Heart right ventricle (tissue), 16 donors: ENCODE data around the gene CXCL1. TPM values are rescaled to one million over a fixed set of nuclear protein-coding genes. Genes with fewer than 3 reads are reported as not detected.

Source experiments
- ATAC-seq, 8 donors: fragments of 200-7000 bp; cut with Tn5 transposase; one replicate each; pipeline ENCODE4 v1.9.1; 2020; ENCODE audit warnings: mild to moderate bottlenecking in 8 of 8, moderate library complexity in 8 of 8, moderate number of reproducible peaks in 1 of 8
- DNase-seq, 2 donors: peaks; one replicate each; pipeline ENCODE4 v3.0.0-alpha.2; 2020
- H3K27ac ChIP-seq, 10 donors: fragments of 200-600 bp; sonication (generic) in 2 of 10; one replicate each; pipeline versions ENCODE4 v1.5.0 to v1.8.0; 2020 to 2022; ENCODE audit warnings: mild to moderate bottlenecking in 3 of 10
- H3K27me3 ChIP-seq, 7 donors: fragments of 200-600 bp; one replicate each; pipeline ENCODE4 v1.8.0; 2021 to 2022; ENCODE audit warnings: mild to moderate bottlenecking in 2 of 7
- H3K36me3 ChIP-seq, 9 donors: fragments of 200-600 bp; sonication (generic) in 1 of 9; one replicate each; pipeline versions ENCODE4 v1.5.0 to v1.8.0; 2020 to 2022; ENCODE audit warnings: mild to moderate bottlenecking in 2 of 9
- H3K4me1 ChIP-seq, 9 donors: fragments of 200-600 bp; sonication (generic) in 1 of 9; one replicate each; pipeline versions ENCODE4 v1.5.0 to v1.8.0; 2020 to 2022; ENCODE audit warnings: mild to moderate bottlenecking in 4 of 9
- H3K4me3 ChIP-seq, 10 donors: fragments of 200-600 bp; sonication (generic) in 2 of 10; one replicate each; pipeline versions ENCODE4 v1.5.0 to v1.8.0; 2020 to 2022; ENCODE audit warnings: mild to moderate bottlenecking in 7 of 10, moderate library complexity in 2 of 10
- H3K9me3 ChIP-seq, 11 donors: fragments of 200-600 bp in 10 of 11; sonication (generic) in 2 of 11; one replicate each; pipeline versions ENCODE4 v1.5.0 to v1.8.0; 2013 to 2022; ENCODE audit warnings: mild to moderate bottlenecking in 2 of 11, control low read depth in 1 of 11, moderate library complexity in 1 of 11
- CTCF ChIP-seq, 9 donors: fragments of 200-600 bp; sonication (generic) in 2 of 9; IDR thresholded peaks; one replicate each; pipeline versions ENCODE4 v1.5.0 to v1.8.0; 2021 to 2022; ENCODE audit warnings: antibody characterized with exemption in 9 of 9, mild to moderate bottlenecking in 5 of 9, moderate library complexity in 1 of 9
- WGBS, 2 donors: extraction: QIAGEN DNeasy Blood & Tissue Kit; methylation state at CpG; one replicate each; pipeline ENCODE4 v1.1.7; 2013; ENCODE audit warnings: inconsistent platforms in 1 of 2; 5-methylcytosine and 5-hydroxymethylcytosine counted together
- intact Hi-C, 10 donors: fragments of 100-400 bp; cut with DNase I; formaldehyde crosslinking; loops; one replicate each; pipeline versions ENCODE4 v1.11.1 to v1.14.2; 2022
- polyA plus RNA-seq, 2 donors: library from polyadenylated mRNA; stranded (reverse); fragments of 200-250 nt; gene quantifications; one replicate each; pipeline ENCODE4 v1.2.3, GENCODE V29; 2013
- total RNA-seq, 10 donors: library from RNA; stranded (reverse); fragmentation: NEBNext Ultra II Directional in 3 of 10; extraction: Animal tissue kit (Norgen Biotek cat#: 25700) in 3 of 10; gene quantifications; one replicate each; pipeline versions ENCODE4 v1.2.1 to v1.2.4, GENCODE V29; 2021 to 2023
- donor health status: Arrhythmogenic right ventricular cardiomyopathy.
- donor health status: ischemic (EF 13 %, LVEDD 7.1; RV severe dilation, severe dysfunction).
- donor health status: healthy with polysubstance abuse.
- donor health status: DM: no; HTN: yes; CAD: no.
- donor health status: DM: no; HTN: no; CAD: no.
- donor health status: ischemic (EF 25% LVEDD 6.9; RV normal size, moderate dysfunction).
- donor health status: ischemic (EF 25% LVEDD 5.7; RV mildly dilated, moderate dysfunction).
- donor health status: healthy.
- donor health status: DM: yes; HTN: yes; CAD: no.
- donor health status: Ischemic cardiomyopathy.
- donor health status: ischemic (EF 35%, LVEDD 5.7; RV mildly dilated, moderate dysfunction).
- donor health status: nonischemic (EF 11% LVEDD 7.7; RV severe dilation, severe dysfunction).
- donor health status: DM: yes; HTN: yes; CAD: no.
- donor health status: PGD.
- donor health status: ischemic (EF 29% LVEDD 5.4; RV normal size, mild dysfunction).
- donor health status: nonischemic (EF 23%, LVEDD 6.1; RV moderate dilation, normal function).

CXCL1 gene
- total and polyA plus RNA-seq, 12 donors = 0.30 to 15.0 (median 1.5) TPM

GRCh38 chr4:73891326-73891725 is 22.1 kb downstream of the CXCL1 start:
- 56 to 63% methylated on average over 4 of the region's 4 CpGs for WGBS, 2 donors
- Histone ChIP-seq H3K36me3 (no peaks in the 10 kb centered on the region), H3K9me3 (no peaks in the 10 kb centered on the region), H3K4me1 (peaks cover 0 to 11% (median 0%) of the 10 kb centered on the region in 9 donors), H3K27me3 (no peaks in the 10 kb centered on the region), H3K4me3 (no peak overlapping the region), H3K27ac (peak overlapping the region in 1 of 10 donors; percentile 32)
- no peak for ATAC-seq
- intact Hi-C loops = no loop called here
- TF ChIP-seq CTCF (IDR thresholded peaks at IDR 0.05) = no peak
- DNase-seq = no peak

- Histone ChIP-seq H3K27ac (peak overlapping the region in 1 of 10 donors; percentile 32), H3K36me3 (no peaks in the 10 kb centered on the region), H3K9me3 (no peaks in the 10 kb centered on the region), H3K4me1 (peaks cover 0 to 11% (median 0%) of the 10 kb centered on the region in 9 donors), H3K4me3 (no peak overlapping the region), H3K27me3 (no peaks in the 10 kb centered on the region)
- DNase-seq (no peak), ATAC-seq (peak in 1 of 8 donors; percentile 58)
- no peak for TF ChIP-seq CTCF (IDR thresholded peaks at IDR 0.05)
- 96 to 97% methylated on average over 1 of the region's 1 CpG for WGBS, 2 donors
- intact Hi-C loops = no loop called here
Measured at GRCh38 chr4:73891739-73892405, 22.7 kb downstream of the CXCL1 start.

- TF ChIP-seq CTCF (IDR thresholded peaks at IDR 0.05) = no peak
- intact Hi-C loops = no loop called here
- H3K27ac ChIP-seq = no peak overlapping the region
- H3K4me3 ChIP-seq = no peak overlapping the region
- 77 to 79% methylated on average over 3 of the region's 3 CpGs for WGBS, 2 donors
- H3K9me3 ChIP-seq = no peaks in the 10 kb centered on the region
- H3K27me3 ChIP-seq = no peaks in the 10 kb centered on the region
- no peaks in the 10 kb centered on the region for H3K36me3 ChIP-seq
- peaks cover 0 to 11% (median 0%) of the 10 kb centered on the region in 9 donors for H3K4me1 ChIP-seq
- DNase-seq (no peak), ATAC-seq (no peak)
Measured at GRCh38 chr4:73892966-73893365, 23.8 kb downstream of the CXCL1 start.

GRCh38 chr4:73894001-73894400 is 24.8 kb downstream of the CXCL1 start:
- Histone ChIP-seq H3K27me3 (no peaks in the 10 kb centered on the region), H3K4me1 (peaks cover 0 to 11% (median 0%) of the 10 kb centered on the region in 9 donors), H3K4me3 (no peak overlapping the region), H3K36me3 (no peaks in the 10 kb centered on the region), H3K9me3 (no peaks in the 10 kb centered on the region), H3K27ac (no peak overlapping the region)
- DNase-seq = no peak
- intact Hi-C loops = no loop called here
- no peak for ATAC-seq
- no peak for TF ChIP-seq CTCF (IDR thresholded peaks at IDR 0.05)
- 27 to 41% methylated on average over 2 of the region's 2 CpGs for WGBS, 2 donors
